LNCAP (cell line): ENCODE measurements around the gene KIF18B.

Experiments
- TF ChIP-seq, protein P1 (sequence below): fragments of 450-650 bp; IDR thresholded peaks from 2 replicates; pipeline ENCODE4 v1.5.1; 2017; ENCODE audit warnings: mild to moderate bottlenecking

The KIF18B gene

DNA sequence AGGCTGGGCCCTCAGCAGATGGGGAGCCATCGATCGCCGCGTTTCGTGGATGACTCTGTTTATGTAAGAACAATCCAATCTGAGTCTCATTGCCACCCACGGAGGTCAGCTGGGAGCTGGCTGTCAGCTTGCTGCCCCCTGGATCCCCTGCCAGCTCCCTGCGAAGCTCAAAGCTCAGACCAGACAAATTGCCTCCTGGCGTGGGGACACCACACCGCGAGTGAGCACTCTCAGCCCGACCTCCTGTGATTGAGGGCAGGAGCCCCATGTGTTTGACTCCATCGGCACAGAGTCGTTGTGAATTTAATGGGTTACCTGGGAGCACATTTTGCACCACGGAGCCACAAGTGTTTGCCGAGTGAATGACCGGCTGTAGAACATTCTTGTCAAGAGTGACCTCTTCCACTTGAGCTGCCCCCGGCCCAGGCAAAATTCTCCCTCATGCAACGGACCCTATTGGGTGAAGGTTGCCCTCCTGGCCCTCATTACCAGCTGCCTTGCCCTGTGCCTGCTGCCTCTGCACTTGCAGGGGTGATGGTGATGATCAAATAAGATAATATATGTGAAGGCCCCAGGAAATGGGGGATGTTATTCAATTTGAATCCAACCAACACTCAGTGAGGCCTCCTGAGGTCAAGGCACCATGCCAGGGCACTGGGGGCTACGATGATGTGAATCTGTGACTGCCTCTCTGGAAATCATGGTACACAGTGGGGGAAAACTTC, 24.7 kb downstream of the KIF18B start:
- TF ChIP-seq, protein P1, sequence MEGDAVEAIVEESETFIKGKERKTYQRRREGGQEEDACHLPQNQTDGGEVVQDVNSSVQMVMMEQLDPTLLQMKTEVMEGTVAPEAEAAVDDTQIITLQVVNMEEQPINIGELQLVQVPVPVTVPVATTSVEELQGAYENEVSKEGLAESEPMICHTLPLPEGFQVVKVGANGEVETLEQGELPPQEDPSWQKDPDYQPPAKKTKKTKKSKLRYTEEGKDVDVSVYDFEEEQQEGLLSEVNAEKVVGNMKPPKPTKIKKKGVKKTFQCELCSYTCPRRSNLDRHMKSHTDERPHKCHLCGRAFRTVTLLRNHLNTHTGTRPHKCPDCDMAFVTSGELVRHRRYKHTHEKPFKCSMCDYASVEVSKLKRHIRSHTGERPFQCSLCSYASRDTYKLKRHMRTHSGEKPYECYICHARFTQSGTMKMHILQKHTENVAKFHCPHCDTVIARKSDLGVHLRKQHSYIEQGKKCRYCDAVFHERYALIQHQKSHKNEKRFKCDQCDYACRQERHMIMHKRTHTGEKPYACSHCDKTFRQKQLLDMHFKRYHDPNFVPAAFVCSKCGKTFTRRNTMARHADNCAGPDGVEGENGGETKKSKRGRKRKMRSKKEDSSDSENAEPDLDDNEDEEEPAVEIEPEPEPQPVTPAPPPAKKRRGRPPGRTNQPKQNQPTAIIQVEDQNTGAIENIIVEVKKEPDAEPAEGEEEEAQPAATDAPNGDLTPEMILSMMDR, result no peak

DNA sequence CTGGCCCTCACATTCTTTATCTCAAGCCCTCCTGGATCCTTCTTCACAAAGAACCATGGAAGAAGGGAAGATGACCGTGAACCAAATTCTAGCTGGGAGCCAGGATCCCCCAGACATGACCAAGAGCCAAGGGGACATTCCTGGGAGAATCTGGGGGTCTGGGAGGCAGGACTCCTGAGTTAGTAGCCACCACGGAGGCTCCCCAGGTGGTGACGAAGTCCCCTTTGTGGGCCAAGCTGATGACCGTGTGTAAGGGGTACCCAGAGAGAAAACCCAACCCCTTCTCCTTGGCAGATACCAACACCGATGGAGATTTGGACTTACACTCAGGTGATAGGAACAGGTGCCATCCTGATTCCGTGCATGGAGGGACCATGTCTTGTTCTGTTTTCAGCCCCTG, 25.4 kb downstream of the KIF18B start:
- TF ChIP-seq, protein P1, result no peak

DNA sequence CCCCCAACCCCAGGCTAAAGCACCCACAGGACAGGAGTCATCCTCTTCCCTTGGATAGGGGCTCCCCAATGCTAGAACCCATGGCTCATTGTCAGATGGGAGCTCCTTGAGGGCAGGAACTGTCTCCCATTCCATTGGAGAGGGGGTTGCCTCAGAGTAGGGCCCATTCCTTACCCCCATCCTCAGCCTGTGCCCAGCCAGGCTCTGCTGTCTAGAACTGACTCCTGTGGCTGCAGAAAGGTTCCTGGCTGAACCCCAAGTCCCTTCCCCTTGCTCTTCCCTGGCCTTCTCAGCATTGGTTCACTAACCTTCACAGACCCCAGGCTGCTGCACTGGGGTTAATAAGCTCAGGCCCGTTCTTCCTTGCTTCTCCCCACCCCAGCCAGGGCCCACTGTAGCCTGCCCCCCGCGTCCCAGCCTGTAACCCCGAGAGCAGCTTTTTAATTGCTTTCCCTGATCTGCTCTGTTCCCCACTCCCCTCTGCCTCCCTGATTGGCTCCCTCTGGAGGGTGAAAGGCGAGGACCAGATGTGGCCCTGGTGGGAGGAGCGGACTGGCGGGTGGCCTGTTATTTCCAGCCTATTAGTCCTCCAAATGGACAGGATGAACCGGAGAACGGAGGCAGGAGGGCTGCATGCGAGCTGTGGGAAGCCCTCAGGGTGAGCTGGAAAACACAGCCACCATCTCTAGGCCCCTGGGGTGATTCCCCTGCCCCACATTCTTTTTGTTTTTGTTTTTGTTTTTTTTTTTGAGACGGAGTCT, 26.3 kb downstream of the KIF18B start:
- TF ChIP-seq, protein P1, result no peak

DNA sequence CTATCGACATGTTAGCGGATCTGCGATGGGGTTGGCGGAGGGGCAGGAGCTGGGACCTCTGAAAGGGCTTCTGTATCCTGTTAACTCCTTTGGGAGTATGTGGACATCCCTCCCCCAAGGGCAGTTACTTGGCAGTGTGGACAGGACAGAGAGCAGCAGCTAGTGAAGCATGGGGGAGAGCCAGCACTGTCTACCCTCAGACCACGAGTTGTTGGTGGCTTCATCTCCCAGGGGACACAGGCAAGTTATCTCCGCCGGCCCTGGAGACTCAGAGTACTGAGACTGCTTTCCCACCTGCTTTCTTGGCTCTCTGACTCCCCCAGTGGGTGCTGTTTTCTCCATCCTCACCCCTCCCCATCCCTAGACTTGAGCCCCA, 27.0 kb downstream of the KIF18B start:
- TF ChIP-seq, protein P1, result no peak

DNA sequence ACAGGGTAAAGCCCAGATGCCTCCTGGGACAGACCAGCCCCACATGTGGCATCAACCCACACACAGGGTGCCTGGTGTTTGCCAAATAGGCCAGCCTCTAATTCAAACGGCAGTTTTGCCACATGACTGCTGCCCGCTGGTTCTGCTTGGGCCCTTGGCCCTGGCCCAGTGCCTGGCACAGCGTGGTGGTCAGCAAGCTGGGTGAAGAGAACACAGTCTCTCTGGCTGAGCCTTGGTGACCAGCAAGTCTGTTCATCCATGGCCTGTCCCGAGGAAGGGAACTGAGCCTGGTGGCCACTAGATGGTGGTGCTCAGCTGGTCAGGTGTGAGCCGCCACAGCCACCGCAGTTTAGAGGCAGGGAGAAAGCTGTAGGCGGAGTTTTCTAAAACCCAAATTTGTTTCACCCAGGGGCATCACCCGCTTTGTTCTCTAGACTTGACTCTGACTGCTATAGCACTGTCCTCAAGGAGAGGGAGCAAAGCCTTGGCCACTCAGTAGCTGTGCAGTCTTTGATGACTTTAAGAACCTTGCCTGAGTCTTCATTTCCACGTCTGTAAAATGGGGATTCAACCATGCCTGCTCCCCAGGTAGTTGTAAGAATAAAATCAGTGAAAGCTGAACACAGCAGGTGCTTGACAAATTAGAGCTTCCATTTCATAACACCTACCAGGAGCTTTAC, 27.5 kb downstream of the KIF18B start:
- TF ChIP-seq, protein P1, result peak; percentile 90

DNA sequence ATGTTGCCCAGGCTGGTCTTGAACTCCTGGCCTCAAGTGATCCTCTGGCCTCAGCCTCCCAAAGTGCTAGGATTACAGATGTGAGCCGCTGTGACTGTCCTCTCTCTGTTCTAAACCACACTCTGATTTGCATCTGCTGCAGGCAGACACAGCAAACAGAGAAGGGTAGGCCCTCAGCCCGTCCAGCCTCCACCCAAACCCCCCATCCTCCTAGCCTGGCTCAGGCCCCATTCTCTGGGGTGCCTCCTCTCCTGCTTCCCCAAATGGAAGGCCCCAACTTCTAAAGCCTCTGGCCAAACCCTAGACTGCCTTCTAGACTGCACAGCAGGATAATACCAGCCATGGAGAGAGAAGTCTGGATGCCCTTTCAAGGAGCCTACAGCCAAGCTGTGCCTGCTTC, 28.2 kb downstream of the KIF18B start:
- TF ChIP-seq, protein P1, result no peak

DNA sequence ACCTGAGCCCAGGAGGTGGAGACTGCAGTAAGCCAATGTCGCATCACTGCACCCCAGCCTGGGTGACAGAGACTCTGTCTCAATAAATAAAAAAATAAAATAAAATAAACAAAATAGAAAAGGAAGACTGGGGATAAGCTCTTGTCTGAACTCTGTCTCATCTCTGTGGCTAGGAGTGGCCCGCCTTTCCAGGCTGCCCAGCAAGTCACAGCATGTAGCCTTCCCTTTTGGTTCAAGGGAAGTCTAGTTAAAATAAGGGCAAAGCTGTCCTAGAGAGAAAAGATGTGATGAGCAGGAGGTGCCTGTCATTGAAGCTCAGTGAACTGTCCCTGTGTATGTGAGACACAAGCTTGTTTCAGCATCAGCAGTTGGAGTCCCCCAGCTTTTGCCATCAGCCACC, 29.6 kb downstream of the KIF18B start:
- TF ChIP-seq, protein P1, result no peak
